Fibroblast of skin of scalp (primary cell): ENCODE data around the gene ZNF799. TPM values are rescaled to one million over a fixed set of nuclear protein-coding genes. Genes with fewer than 3 reads are reported as not detected.
A peak's percentile ranks its signal among the peaks of the same experiment; 100 is the strongest.
"Not testable (repeated sequence)": the region's sequence is repeated elsewhere in the genome, so short reads cannot be mapped to it uniquely, and the experiment has no call there.

Source experiments
- DNase-seq: peaks from one replicate; pipeline ENCODE4 v3.0.0-alpha.2; 2013
- polyA plus RNA-seq, 2 experiments: library from polyadenylated mRNA; unstranded; fragments of 120-200 nt; gene quantifications; one replicate each; pipeline ENCODE4 v1.2.1, GENCODE V29; 2013; ENCODE audit not compliant: insufficient read length in 2 of 2

Gene ZNF799
- 0.73 TPM for polyA plus RNA-seq (2013, experiment 1 of 2; ENCODE audit: insufficient read length)
- 1.1 TPM for polyA plus RNA-seq (2013, experiment 2 of 2; ENCODE audit: insufficient read length)

- peak; percentile 93 for DNase-seq
Measured at GRCh38 chr19:12400633-12401502, at the start of gene ZNF799. Gene ZNF799 (minus strand): TSS chr19:12401271. CDS start chr19:12401070, 201 bp downstream.

DNA sequence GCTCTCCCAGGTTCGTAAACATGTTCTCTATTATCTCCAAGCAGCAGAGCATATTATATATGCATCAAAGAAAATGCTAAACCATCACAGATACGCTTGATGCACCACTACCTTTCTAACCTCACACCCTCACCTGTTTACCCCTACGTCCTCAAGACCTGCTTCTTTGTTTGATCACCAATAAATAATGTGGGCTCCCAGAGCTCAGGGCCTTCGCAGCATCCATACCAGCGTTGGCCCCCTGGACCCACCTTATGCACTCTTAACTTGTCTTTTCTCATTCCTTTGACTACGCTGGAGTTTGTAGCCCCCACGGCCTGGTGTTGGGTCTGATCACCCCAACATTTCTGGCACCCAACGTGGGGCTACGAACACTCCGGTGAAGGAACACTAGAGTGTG is 49.8 kb upstream of the ZNF799 start:
- no peak for DNase-seq

DNA sequence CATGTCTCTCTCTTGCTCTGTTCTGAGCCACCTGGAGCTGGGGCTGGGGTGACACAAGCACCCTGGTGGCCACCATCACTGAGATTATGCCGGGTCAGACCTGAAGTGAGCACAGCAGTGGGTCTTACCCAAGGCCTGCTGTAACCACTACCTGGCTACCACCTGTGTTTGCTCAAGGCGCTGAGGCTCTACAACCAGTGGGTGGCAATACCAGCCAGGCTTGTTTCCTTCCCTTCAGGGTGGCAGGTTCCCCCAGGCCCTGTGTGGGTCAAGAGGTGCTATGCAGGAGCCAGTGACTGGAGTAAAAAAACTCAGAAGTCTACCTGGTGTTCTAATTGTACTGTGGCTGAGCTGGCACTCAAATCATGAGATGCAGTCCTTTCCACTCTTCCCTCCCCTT is 47.7 kb upstream of the ZNF799 start:
- no peak for DNase-seq

- DNase-seq = peak; percentile 97
Measured at GRCh38 chr19:12440541-12441316, 39.7 kb upstream of the ZNF799 start, which contains the start of gene ZNF443. Gene ZNF443 (minus strand): TSS chr19:12441021. CDS start chr19:12440914, 107 bp downstream.

DNA sequence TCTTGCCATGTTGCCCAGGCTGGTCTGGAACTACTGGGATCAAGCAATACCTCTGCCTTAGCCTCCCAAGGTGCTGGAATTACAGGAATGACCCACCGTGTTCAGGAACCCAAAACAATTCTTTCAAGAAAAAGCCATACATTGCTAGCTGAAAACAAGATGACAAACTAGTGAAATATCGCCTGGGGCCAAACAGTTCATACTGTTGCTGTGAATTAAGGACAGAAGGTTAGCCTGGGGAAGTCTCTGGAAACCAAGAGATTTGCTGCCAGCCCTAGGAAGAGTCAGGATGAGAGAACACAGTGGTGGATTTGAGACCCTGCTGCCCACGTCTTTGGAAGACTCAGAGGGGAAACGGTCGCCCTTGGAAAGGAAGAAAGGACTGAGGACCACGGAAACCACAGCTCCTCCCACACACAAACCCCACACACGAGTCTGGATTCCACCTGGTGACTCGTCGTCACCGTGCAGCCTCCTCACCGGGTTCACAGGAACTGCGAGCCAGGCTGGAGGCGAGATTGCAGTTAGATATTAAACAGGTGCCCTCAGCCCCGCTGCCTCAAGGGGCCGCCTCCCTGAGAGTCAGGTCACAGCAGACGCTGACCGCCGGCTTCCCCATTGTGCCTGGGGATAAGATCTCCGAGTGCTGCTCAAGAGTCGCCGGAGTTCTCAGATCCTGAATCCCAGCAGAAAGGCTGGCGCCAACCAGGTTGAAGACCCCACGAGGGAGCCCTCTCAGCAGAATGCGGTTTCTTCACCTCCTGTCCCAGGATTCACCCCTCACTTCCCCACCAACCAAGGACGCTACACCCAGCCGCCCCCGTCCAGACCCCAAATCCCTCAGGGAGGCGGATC is 38.8 kb upstream of the ZNF799 start:
- DNase-seq = not testable (repeated sequence)

DNA sequence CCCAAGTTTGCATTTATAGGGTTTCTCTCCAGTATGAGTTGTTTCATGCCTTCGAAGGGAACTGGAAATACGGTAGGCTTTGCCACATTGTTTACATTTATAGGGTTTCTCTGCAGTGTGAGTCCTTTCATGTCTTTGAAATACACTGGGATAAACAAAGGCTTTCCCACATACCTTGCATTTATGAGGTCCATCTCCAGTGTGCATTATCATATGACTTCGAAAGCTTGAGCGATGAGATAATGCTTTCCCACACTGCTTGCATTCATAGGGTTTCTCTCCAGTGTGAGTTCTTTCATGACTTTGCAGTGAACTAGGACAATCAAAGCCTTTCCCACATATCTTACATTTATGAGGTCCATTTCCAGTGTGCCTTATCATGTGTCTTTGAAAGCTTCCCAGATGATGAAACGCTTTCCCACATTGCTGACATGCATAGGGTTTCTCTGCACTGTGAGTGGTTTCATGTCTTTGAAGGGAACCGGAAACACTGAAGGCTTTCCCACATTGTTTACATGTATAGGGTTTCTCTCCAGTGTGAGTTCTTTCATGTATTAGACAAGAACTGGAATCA is 29.7 kb upstream of the ZNF799 start:
- DNase-seq = not testable (repeated sequence)

DNA sequence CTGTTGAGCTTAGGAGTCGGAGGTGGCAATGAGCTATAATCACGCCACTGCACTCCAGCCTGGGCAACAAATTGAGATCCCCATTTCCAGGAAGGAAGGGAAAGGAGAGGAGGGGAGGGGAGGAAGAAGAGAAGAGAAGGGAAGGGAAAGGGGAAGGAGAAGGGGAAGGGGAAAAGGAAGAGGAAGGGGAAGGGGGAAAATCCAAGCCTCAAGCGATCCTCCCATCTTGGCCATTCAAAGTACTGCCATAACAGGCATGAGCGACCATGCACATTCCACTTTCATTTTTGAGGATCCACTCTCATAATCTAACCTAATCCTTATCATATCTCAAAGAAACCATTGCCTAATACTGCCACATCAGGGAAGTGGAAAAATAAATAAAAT is 24.8 kb upstream of the ZNF799 start:
- DNase-seq = no peak

GRCh38 chr19:12425236-12425887 is 24.3 kb upstream of the ZNF799 start:
- DNase-seq = no peak

- DNase-seq = not testable (repeated sequence)
Measured at GRCh38 chr19:12417273-12417672, 16.2 kb upstream of the ZNF799 start.

GRCh38 chr19:12411893-12412292 is 10.8 kb upstream of the ZNF799 start:
- DNase-seq = no peak

DNA sequence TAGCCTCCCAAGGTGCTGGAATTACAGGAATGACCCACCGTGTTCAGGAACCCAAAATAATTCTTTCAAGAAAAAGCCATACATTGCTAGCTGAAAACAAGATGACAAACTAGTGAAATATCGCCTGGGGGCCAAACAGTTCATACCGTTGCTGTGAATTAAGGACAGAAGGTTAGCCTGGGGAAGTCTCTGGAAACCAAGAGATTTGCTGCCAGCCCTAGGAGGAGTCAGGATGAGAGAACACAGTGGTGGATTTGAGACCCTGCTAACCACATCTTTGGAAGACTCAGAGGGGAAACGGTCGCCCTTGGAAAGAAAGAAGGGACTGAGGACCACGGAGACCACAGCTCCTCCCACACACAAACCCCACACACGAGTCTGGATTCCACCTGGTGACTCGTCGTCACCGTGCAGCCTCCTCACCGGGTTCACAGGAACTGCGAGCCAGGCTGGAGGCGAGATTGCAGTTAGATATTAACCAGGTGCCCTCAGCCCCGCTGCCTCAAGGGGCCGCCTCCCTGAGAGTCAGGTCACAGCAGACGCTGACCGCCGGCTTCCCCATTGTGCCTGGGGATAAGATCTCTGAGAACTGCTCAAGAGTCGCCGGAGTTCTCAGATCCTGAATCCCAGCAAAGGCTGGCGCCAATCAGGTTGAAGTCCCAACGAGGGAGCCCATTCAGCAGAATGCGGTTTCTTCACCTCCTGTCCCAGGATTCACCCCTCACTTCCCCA is 1.0 kb downstream of the ZNF799 start:
- DNase-seq = peak; percentile 3

GRCh38 chr19:12391148-12391547 is 9.9 kb downstream of the ZNF799 start:
- DNase-seq = not testable (repeated sequence)

GRCh38 chr19:12386365-12386764 is 14.7 kb downstream of the ZNF799 start:
- not testable (repeated sequence) for DNase-seq

- no peak for DNase-seq
Measured at GRCh38 chr19:12380444-12380737, 20.7 kb downstream of the ZNF799 start.

GRCh38 chr19:12379732-12380443 is 21.2 kb downstream of the ZNF799 start:
- no peak for DNase-seq

DNA sequence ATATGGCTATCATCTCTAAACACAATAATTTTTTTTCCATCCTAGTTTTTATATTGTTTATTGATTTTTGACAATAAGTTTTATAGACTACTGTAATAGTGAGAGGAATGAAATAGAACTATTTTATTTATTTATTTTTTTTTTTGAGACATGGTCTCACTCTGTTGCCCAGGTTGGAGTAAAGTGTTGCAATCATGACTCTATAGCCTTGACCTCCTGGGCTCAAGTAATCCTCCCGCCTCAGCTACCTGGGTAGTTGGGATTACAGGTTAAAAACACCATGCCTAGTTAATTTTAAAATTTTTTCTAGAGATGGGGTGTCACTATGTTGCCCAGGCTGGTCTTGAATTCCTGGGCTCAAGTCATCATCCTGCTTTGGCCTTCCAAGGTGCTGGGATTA is 27.0 kb downstream of the ZNF799 start:
- no peak for DNase-seq

DNA sequence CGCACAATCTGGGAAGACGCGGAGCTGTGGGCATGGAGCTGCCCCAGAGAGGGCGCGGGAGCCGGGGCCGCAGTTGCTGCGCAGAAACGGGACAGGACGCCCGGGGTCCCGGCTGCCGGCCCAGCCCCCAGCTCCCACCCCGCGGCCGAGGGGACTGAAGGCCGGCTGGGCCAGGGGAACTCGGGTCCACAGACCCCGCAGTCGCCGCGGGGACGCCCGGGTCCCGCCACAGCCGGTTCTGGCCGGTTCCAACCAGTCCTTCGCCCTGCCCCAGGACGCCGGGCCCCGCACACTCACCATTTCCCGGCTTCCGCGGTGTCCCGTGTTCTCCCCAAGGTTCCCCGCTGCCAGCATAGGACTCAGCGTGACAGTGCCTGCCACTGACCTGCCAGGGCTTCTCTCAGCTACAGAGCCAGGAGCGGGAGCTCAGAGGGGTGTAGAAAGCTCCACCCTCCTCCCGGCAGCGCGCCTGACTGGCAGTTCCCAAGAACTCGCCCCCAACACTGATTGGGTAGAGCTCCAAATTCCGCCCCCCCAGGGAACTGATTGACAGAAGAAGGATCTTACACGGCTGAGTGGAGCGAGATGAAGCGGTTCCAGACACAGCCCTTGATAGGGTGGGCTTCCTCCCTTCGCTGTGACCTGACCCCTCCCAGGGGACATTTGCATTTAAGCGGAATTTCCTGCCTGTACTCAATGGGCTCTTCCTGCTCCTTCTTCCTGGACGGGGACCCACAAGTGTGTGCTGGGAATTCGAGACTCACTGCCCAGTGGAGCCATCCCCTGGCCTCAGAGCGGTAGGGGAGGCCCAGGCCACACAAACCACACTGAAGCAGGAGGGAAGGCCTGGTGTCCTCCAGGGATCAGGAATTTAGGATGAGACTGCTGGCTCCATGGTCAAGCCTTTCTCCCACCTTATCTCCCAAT is 35.6 kb downstream of the ZNF799 start, which contains the start of gene ZNF442:
Gene ZNF442, minus strand, starts transcription at position 448 of the 927 bp plus-strand sequence. CDS start 2,052 bp downstream, outside the sequence.
- peak; percentile 96 for DNase-seq

DNA sequence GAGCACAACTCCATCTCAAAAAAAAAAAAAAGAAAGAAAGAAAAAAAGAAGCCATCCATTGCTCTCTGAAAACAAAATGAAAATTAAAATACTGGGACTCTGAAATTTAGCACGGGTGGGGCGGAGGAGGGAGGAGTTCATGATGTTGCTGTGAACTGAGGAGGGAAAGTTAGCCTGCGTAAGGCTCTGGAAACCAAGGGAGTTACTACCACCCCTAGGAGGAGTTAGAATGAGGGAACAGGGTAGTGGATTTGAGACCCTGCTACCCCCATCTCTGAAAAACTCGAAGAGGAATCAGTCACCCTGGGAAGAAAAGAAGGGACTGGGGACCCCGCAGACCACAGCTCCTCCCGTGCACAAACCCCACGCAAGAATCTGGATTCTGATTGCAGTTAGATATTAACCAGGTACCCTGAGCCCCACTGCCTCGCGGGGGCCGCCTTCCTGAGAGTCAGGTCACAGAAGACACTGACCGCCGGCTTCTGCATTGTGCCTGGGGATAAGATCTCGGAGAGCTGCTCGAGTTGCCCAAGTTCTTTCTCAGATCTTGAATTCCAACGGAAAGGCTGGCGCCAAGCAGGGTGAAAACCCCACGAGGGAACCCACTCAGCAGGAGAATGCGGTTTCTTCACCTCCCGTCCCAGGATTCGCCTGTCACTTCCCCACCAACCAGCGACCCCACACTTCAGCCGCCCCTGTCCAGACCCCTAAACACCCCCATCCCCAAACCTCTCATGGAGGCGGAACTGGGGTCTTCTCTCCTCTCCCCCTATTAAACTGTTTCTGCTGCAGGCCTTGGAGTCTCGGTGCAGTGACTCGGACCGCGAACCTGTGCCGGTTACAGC is 36.5 kb downstream of the ZNF799 start:
- DNase-seq = peak; percentile 2
